COLO829 (cell line): Measurements from ENCODE around the gene CCL16.
"Not testable (repeated sequence)": the region's sequence is repeated elsewhere in the genome, so short reads cannot be mapped to it uniquely, and the experiment has no call there.

Experiments used
- DNase-seq: peaks from one replicate; pipeline ENCODE4 v3.0.0; 2012; ENCODE audit warnings: low spot score

The CCL16 gene, protein sequence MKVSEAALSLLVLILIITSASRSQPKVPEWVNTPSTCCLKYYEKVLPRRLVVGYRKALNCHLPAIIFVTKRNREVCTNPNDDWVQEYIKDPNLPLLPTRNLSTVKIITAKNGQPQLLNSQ

DNA sequence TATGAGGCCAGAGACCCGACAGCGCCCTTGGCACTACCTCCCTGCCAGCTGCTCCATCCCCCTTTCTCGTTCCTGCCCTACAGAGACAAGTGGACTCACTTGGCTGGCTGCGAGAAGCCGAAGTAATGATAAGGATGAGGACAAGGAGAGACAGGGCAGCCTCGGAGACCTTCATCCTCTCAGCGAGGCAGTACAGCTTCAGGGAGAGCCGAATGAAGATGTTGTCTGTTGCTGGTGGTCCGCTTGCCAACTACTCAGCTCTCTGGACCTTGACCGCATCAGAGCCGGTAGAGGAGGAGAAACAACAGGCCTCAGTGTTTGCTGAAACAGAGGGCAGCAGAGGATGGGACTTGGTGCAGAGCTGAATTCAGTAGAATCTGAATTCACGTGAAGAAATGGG lies at the start of gene CCL16:
TSS of gene CCL16 (minus strand) at position 252 of the 400 bp plus-strand sequence. CDS start at position 175, 77 bp downstream.
- DNase-seq = no peak

DNA sequence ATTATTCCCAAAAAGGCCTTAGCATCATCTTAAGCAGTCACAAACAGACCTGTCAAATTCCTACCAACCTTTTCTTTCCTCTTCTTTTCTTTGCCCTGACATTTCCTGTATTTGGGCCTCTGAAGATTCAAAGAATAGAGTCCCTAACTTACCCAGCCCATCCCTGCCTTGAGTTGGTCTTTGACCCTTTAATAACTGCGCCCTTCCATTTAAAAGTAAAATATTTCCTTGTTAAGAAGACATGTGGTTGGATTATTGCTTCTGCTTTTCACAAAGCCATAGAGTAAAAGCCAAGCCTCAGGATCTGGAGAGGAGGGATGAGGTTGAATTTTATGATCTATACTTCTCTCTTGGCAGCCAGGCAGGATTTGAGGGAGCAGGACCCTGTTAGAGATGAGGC lies 49.7 kb upstream of the CCL16 start:
- DNase-seq = no peak

DNA sequence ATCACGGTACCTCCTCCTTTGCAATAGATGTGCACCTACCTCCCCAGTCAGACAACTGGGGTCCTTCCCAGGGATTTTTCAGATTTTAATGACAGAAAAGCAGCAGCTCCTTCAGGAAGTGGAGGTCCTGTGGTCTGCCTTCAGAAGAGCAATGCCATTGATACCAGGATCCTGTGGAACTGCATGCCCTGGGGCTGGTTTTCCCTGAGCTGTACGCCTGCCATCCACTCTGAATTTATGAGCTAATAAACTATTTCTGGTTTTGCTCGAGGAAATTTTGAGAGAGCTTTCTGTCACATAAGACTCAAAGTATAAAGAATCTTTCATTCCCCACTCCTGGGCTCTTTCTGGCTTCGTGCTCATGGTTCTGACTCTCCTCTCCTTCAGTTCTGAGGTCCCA lies 46.5 kb upstream of the CCL16 start:
- DNase-seq = peak; percentile 50

DNA sequence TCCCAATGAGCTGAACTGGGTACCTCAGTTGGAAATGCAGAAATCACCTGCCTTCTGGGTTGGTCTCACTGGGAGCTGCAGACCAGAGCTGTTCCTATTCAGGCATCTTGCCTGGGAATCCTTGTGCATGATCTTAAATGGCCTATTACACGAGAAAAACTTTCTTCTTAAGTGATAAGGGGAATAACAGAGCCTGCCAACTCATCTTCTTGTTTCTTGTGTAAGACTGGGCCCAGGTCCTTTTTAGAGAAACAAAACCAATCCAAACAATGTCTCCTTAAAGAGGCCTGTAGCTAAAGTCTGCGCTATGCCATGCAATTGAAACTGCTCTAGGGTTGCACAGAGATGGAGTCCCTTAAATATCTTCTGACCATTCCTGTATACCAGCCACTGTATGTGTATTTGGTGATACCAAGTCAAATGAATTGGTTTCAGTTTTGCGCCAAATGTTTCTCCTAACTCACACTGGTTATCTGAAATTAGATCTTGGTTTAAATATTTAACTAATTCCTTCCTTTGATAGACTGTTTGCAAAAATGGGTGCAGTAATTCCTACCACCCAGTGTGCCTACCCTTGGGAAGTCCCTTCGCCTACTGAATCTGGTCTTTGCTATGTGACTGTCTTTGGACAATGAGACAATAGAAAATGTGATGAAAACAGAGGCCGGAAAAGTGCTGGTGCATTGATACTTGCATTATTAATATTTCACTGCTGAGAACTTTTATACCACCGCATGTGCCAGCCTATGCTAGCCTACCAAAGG lies 43.0 kb upstream of the CCL16 start:
- DNase-seq = no peak

DNA sequence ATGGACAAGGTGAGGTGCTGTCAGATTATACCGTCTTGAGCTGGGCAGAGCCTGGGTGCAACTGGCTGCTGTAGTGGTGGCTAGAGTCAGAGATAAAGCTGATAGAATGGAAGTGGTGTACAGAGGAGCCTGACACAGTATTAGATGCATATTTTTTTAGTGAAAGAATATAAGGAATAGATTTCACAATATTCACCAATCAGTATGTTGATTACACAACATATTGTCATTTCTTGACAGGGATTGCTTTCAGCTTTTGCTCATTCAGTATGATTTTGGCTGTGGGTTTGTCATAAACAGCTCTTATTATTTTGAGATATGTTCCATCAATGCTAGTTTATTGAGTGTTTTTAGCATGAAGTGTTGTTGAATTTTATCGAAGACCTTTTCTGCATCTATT lies 38.1 kb upstream of the CCL16 start:
- no peak for DNase-seq

DNA sequence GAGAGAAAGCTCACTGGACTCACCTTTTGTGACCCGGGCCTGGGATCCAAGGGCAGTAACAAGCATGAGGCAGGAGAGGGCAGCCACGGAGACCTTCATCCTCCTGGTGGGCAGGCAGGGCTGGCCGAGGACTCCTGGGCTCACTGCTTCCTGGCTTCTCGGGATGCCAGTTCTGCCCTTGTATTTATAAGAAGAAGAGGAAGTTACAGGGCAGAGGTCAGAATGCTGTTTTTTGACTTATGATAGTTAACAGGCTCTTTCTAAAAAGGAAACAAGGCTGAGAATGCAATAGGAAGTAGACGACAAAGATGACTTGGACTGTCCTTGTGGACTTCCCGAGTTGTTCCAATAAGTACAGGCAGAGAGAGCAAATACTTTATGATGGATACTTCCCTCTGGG lies 36.5 kb upstream of the CCL16 start, which contains the start of gene CCL23:
TSS of gene CCL23 (minus strand) at position 174 of the 400 bp plus-strand sequence. CDS start at position 99, 75 bp downstream.
- no peak for DNase-seq

DNA sequence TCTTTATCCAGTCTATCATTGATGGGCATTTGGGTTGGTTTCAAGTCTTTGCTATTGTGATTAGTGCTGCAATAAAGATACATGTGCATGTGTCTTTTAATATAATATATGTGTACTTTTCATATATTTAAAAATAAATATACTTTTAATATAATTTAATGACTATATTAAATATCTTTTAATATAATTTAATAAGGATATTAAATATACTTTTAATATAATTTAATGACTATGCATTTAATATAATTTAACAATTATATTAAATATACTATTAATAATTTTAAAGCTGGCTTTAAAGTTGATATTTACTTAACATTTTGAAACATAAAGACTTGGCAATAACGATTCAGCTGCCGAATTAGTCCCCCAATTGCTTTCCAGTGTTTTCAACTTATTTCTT lies 35.3 kb upstream of the CCL16 start:
- DNase-seq = no peak

DNA sequence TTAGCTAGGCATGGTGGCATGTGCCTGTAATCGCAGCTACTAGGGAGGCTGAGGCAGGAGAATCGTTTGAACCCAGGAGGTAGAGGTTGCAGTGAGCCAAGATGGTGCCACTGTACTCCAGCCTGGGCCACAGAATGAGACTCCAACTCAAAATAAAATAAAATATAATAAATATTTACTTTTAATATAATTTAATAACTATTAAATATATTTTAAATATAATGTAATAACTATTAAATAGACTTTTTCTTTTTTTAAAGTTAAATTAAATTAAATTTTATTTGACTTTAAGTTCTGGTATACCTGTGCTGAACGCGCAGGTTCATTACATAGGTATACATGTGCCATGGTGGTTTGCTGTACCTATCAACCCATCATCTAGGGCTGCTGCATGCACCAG lies 34.6 kb upstream of the CCL16 start:
- DNase-seq = not testable (repeated sequence)

DNA sequence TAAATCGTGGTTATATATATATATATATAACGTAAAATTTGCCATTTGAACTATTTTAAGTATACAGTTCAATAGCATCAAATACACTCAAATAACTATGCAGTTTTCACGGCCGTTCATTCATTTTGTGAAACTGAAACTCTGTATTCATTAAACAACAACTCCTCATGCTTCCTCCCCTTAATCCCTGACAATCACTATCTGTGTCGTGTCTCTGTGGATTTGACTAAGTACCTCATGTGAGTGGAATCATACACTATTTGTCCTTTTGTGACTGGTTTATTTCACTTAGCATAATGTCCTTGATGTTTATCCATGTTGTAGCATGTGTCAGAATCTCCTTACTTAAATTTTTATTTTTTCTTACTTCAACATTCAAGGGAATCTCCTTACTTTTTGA lies 33.6 kb upstream of the CCL16 start:
- DNase-seq = no peak

DNA sequence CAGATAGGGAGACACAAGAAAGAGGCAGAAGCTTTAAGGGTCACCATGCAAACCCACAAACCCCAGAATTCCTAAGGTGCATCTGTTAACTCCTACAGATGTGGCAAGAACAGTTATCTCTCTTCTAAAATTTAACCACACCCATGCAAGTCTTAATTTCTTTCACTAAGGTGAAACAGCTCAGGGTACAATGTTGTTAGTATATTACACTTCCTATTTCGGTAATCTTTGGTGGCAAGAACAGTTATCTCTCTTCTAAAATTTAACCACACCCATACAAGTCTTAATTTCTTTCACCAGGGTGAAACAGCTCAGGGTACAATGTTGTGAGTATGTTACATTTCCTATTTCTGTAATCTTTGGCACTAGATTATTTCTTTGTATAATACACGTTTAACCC lies 29.9 kb upstream of the CCL16 start:
- DNase-seq = no peak

DNA sequence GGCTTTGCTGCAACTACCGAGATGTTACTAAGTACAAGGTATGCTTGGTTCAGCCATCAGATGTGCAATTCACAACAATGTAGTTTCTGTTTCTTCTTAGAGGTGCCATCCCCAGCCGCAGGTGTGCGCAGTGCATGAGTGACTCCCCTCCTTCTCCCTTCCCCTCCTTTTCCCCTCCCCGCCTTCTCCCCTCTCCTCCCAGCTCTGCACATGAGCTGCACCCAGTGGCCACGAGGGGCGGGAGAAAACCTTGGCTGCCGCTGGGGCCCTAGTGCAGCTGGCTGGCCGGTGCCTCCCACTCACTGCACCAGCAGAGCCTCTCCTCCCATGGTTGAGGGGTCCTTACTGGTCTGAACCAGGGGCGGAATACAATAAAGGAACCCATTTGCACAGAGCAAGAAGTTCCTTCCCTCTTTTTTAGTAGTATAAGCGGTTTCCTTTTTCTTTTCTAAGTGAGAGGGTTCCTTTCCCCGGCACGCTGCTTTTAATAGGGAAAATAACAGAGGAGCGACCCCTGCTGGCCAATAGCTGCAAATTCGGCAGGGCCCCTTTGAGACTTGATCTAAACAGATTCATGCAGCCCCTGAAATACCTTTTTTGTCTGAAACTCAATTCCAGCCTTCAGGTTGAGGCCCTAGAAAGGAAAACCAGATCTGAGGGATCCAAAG lies 27.8 kb upstream of the CCL16 start:
- no peak for DNase-seq

DNA sequence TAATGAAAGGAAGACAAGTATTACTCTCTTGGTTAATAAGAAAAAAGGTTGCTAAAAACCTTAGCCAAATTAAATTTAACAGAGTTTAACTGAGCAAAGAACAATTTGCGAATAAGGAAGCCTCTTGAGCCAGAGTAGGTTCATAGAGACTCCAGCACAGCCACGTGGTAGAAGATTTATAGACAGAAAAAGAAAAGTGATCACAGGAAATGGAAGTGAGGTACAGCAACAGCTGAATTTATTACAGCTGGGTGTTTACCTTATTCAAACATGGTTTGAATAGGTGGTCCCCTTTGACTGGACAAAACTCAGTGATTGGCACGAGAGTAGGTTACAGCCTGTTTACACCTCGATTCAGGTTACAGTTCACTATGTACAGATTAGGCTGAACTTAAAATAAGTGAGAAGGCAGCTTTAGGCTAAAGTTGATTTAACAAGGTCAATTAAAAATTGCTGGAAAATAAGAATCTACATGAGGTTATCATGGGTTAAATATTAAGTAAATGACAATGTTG lies 23.4 kb upstream of the CCL16 start:
- no peak for DNase-seq

DNA sequence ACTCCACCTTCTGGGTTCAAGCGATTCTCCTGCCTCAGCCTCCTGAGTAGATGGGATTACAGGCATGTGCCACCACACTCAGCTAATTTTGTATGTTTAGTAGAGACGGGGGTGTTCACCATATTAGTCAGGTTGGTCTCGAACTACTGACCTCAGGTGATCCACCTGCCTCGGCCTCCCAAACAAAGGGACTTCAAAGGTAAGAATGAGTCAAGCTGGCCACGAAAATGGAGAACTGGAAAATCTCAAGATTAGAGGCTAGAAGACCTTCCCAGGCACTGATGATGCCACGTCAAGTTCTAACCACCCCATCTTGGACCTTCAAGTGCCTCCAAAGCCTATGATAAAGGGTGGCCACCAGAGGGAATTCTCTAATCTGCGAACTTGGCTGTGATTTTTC lies 21.3 kb upstream of the CCL16 start:
- DNase-seq = no peak

DNA sequence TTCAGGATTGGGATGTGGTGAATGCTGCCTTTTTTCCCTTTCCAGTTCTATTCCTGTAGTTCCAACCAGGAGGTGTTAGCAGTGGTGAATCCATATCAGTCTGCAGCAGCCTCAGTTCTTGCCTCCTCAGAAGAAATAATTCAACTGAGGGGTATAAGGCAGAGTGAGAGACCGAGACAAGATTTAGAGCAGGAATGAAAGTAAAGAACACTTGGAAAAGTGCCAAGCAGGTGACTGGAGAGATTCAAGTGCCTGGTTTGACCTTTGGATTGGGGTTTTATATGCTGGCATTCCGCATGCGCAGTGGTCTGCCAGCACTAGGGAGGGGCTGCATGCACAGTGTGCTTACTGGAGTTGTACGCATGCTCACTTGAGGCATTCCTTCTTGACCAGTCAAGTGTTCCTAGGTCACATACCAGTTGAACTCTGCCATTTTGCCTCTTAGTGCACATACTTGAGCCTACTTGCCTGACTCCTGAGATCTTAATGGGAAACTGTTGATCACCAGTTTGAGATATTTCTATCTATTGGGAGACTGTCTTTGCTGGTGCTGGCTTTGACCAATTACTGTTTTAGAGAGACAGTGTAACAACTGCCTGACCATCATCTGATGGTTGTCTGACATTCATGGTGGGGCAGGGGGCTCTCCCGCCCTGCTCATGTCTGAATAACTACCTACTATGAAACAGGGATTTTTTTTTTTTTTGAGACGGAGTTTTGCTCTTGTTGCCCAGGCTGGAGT lies 20.7 kb upstream of the CCL16 start:
- DNase-seq = no peak

DNA sequence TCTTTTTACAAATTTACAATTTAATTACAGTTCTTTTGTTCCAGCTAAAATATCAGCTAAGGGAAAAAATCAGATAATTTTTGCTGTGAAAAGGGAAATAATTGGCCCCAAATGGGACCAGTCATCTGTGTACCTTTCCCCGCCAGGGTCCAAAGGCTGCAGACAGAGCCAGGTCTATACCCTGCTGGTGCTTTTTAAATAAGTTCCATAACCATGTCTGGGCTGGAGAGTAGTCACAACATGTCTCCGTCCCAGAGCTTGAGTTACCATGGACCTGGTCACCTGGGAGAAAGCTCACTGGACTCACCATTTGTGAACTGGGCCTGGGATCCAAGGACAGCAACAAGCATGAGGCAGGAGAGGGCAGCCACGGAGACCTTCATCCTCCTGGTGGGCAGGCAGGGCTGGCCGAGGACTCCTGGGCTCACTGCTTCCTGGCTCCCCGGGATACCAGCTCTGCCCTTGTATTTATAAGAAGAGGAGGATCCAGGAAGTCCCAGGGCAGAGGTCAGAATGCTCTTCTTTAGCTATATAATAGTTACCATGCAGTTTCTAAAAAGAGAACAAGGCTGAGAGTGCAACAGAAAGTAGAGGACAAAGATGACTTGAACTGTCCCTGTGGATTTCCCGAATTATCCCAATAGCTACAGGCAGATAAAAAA lies 19.9 kb upstream of the CCL16 start, which contains the start of gene CCL15:
TSS of gene CCL15 (minus strand) at position 444 of the 662 bp plus-strand sequence. CDS start at position 383, 61 bp downstream.
- DNase-seq = no peak

DNA sequence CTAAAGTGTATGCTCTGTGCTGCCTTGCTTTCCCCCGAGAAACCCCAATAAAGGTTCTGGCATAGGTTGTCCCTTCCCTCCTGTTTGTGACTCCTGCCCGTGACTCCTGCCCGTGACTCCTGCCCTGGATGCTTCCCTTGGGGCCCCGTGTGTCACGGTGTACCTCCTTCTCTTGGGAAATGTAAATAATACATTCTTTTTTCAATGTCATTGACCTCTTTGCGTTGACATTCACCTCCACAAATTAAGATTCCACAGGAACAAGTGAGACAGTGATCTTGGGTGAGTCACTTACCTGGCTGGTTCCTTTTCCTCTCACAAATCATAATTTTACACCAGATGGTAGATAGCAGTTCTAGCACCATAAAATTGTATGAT lies 19.4 kb upstream of the CCL16 start:
- no peak for DNase-seq

DNA sequence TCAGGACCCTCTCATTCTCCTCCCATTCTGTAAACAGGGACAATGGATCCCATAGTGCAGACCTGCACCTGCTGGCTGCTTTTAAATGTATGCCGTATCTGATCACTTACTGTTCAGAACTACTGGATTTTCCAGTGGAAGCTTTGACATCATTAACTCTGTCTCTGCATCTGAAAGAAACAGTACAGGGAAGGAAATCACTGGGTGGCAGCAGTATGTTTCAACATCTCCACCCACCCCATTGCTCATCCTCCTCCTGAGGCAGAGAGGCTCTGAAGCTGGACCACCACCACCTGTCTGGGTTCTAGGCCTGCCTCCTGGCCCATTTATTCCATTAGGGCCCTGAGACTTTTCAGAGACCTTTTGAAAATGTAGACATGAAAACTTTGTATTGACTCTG lies 17.5 kb upstream of the CCL16 start:
- DNase-seq = no peak

DNA sequence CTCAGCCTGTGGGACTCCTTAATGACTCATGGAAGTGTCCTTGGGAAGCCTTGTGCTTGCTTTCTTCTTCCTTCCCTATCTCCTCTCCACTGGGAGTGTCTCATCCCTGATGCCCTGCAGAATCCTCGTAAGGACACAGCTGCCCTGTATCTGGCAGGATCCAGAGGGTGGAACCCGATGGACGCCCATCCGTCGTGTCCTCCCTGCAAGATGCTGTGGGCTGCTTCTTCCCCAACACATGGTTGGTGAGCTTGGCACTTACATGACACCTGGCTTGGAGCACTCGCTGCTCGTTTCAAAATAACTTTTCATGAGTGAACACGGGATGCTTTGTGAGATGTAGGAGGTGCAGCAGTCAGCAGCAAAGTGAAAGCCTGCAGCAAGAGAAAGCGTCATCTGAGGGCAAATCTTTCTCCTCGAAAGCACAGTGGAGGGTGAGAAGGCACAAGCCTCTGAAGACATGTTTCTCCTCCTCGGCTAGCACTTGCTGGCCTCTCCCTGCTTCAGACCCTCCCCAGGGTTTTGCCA lies 16.8 kb upstream of the CCL16 start:
- no peak for DNase-seq

DNA sequence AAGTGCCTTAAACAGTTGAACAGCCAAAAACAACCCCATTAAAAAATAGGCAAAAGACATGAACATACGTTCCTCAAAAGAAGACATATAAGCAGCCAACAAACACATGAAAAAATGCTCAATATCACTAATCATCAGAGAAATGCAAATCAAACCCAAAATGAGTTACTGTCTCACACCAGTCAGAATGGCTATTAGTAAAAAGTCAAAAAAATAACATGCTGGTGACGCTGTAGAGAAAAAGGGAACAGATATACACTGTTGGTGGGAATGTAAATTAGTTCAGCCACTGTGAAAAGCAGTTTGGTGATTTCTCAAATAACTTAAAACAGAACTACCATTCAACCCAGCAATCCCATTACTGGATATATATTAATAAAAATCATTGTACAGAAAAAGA lies 14.0 kb upstream of the CCL16 start:
- not testable (repeated sequence) for DNase-seq

DNA sequence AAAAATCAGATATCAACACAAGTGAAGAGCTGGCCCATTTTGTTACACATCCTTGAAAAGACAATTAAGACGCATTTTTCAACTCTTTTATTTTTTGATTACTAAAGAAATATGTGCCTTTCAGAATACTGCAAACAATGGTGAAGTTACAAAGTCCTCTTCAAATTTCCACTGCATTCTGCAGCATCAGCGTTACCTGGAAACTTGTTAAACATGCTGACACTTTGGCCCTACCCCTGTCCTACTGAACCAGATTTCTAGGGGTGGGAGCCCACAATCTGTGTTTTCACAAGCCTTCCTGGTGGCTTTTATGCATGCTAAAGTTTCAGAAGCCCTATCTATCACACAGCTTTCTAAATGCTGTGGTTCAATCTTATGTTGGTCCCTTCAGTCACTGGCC lies 9.8 kb upstream of the CCL16 start:
- no peak for DNase-seq

DNA sequence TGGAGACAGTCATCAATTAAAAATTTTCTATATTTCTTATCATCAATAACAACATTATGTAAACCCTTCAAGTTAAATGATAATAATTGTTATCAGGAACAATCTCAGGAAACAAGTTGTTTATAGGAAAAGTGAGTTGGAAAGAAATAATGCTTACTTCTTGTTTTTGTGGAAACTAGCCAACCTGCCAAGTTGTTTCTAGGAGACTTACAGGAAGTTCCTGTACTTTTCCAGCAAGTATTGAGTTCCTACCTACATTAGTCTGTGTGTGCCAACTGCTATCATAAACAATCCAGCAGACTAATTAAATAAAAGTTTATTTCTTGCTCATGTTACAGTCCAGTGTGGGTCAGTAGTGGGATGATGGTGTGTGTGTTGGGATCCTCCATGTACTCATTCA lies 6.9 kb upstream of the CCL16 start:
- DNase-seq = no peak

DNA sequence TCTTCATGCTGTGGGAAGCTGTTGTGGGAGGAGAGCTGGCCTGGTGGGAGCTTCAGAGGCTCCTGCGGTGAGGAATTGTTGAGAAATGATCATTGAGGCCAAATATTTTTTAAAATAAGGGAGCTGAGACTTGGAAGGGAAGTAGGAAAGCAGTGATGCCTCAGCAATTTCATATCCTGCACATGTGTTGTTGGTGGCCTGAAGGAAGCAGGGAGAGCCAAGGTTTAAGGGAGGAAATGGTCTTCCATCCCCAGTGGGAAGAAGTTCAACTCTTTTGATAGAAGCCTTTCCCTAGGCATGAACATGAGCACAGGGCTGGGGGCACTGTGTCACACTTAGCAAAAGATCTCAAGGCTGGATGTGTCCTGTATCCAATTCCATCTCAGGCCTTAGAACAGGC lies 5.3 kb upstream of the CCL16 start, which contains the start of gene CCL14:
TSS of gene CCL14 (minus strand) at position 87 of the 400 bp plus-strand sequence. CDS start at position 7, 80 bp downstream.
- no peak for DNase-seq
